Hepatic stellate cell (primary cell): ENCODE results near the gene APIP.

Experiments used
- DNase-seq: peaks from one replicate; pipeline ENCODE4 v3.0.0; 2011; ENCODE audit warnings: low spot score

Gene APIP

DNA sequence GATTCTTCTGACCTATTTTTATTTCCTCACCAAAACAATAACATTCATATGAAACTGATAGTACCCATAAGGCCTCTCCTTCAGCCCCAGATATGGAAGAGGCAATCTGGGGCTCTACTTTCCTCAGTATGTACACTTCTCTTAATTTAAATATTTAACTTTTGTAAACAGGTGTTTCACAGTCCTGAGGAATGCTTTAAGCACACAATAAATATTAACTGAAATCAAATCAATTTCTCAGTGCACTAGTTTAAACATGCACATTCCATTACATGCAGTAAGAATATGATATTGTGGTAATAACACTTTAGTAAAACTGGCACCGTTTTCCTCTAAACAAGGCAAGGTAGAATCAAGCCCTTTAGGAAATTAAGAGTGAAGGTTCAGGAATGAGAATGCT lies 28.9 kb downstream of the APIP start:
- no peak for DNase-seq

DNA sequence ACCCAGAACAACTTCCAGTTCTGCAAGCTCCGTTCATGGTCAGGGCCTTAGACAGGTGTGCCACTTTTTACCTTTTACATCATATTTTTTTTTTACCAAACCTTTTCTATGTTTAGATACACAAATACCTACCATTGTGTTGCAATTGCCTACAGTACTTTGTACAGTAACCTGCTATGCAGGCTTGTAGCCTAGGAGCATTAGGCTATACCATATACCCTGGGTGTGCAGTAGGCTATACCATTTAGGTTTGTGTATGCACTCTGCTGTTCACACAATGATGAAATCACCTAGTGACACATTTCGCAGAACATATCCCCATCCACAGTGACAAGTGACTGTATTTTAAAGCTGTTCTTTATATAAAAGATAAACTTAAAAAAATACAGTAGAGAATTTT lies 29.6 kb downstream of the APIP start:
- DNase-seq, result no peak

DNA sequence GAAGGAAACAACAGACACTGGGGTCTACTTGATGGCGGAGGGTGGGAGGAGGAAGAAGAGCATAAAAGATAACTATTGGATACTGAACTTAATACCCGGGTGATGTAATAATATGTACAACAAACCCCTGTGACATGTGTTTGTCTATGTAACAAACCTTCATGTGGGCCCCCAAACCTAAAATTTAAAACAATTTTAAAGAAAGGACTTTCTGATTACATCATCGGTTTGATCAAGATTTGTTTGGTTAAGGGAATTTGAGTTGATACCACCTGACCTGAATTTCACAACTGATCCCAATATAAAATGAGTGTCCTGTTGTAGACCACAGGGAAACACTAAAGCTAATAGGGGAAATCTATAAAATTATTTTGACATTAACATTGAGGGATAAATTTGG lies 34.3 kb downstream of the APIP start:
- no peak for DNase-seq

DNA sequence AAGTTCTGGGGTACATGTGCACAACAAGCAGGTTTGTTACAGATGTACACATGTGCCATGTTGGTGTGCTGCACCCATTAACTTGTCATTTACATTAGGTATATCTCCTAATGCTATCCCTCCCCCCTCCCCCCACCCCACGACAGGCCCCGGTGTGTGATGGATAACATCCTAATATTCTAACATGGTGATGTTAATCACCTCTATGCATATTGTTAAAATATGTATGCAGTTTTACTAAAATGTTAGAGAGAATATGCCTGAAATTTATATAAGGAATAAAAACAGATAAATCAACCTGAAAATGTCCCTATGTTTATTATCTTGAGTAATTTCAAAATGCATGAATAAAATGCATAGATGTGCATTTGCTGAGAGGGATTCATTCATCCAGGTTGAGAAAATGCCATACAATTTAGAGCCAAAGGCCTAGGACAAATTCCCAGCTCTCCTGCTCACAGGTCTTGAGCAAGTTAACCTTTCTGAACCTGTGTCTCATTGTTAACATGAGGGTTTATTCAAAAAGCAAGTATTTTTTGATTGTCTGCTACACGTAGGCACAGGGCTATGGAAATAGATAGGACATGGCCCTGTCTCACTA lies 38.7 kb downstream of the APIP start:
- no peak for DNase-seq

DNA sequence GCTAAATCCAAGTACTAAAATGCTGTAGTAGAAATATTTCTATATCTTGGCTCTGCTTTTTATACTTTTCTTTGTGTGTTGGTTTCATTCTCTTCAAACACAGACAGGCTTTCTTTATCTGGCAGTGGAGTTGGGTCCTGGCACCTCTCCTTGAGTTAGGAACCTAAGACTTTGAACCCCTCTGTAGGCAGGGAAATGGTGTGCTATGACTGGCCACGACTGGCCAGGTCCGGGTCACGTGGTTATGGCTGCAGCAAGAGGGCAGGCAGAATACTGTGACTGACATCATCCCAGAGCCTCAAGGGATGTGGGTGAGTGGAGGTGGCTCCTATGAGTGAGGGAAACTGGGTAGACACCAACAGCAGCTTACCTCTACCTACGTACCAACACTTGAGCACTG lies 42.0 kb downstream of the APIP start:
- no peak for DNase-seq

DNA sequence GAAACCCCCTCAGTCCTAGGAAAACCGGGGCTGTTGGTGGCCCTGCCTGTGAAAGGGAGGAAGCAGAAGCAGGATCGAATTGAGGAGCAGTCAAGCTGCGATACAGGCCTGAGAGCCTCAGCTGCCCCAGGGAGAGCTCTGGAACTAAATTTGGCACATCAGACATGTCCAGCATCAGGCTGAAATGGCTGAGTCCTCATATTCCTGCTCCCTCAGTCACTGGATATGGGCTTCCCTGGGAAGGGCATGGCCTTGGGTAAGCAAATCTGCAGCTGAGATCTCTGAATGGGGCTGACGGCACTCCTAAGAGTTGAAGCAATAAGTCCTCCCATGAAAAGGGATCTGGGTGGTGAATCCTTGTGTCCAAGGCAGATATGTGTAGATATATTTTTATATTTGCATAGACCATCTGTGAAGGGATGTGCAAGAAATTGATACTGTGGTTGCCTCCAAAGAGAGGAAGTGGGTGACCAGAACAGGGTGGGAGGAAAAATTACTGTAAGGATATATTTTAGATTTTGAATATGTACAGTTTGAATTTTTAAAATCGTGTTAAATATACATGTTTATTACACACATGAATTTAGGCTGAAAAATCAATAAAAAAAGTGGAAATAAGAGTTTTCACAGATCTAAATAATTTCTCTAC lies 45.5 kb downstream of the APIP start:
- DNase-seq, result no peak

DNA sequence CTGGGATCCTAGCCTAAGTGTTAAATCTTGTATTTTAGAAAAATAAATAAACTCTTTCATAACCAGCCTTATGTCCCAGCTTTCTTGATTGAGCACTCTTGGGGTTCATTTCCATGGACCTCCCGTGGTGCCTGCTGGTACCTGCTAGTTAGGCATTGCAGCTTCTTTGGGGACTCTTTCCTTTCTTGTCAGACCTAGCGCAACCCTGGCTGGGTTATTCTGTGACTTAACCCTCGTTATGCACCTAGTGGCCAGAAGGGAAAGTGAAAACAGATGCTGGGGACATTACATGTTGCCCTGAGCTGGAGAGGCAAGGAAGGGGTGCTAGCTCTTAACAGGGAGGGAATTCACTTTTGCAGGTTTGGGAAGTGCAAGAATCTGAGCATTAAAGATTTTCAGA lies 46.8 kb downstream of the APIP start:
- DNase-seq, result no peak

DNA sequence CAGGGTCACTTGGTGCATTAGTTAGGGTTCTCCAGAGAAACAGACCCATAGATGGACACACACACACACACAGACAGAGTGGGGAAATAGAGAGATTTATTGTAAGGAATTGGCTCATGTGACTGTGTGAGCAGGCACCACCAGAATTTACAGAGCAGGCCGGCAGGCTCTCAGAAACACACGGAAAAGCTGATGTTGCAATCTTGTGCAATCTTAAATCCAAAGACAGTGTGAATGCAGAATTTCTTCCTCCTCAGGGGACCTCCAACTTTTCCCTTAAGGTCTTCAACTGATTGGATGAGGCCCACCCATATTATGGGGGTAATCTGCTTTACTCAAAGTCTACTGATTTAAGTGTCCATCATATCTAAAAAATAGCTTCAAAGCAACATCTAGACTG lies 49.8 kb downstream of the APIP start:
- no peak for DNase-seq

DNA sequence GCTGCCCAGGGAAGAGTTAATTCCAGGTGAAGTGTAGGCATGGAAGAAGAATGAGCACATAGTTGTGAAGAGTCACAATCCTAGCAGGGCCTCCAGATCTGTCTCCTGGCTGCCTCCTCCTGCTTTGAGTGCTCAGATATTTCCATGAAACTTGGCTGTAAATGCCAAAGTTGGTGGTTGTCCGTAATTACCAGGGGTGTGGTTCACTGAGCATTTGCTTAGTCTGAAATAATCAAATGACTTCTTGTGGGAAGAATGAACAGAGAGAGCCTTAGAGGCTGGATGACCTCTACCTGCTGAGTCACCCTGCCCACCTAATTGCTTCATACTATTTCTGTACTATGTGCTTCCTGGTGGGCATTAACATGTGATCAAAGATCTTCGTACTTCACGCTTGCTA lies 50.9 kb downstream of the APIP start:
- no peak for DNase-seq

DNA sequence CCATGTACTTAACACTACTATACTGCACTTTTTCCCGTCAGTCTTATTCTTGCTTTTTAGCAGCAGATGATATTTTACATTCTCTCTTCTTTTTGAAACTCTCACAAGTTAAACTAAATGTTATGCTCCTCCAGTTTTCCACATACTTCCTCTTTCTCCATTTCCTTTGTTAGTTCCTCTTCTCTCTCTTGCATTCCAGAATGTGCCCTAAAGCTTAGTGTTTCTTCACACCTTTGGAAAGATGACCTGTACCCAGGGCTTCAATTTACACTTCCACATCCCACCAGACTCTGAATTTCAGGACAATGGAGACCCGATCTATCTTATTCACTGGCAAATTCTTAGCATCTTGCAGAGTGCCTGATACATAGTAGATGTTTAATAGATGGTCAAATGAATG lies 51.8 kb downstream of the APIP start:
- DNase-seq, result no peak

DNA sequence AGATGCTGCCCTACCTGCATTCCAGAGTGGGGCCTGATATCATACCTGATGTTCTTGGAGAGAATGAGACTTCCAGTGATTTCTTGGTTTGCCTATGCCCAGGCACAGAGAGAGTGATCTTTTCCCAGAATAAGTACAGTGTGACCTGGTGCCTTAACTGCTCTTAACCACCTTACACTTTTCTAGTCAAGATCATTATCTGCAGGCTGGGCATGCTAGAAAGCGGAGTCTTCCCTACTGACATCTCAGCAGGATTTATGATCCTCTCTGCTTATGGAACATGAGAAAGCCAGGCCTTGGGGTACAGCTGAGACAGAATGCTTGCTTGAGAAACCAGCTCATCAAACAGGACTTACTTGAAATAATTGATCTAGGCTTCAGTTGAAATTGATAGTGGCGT lies 53.1 kb downstream of the APIP start:
- DNase-seq, result no peak

DNA sequence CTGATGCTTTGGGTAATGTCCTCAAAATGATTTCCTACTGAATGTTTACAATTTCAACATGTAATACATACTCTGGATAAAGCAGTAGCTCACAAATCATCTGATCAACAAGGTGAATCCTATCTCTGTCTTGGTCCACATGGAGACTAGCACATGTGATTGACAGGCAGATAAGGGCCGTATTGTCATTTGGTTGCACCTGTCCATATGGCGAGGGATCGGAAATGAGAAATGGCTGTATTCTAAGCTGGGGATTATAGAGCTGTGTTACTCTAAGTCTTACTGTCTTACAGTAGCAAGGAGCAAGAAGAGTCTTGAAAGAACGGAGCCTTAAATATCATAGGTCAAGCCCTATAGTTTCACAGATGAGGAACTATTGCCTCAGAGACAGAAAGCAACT lies 55.7 kb downstream of the APIP start:
- DNase-seq, result no peak

DNA sequence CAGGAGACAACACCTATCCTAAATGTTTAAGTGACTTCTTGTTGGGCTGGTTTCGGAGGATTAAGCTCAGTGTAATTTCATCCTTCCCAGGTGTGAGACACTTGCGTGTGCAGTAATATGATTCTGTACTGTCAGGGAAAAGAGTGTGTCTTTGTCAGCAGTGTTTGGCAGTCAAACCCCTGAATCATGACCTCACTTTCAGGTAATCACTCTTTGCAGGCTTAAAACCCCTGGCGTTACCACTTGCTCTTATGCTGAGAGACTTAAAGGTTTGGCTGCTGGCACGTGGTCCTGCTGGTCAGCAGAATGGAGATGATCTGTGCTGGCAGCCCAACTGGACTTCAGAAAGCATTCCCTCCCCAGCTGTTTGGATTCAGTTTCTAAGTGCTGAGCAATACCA lies 56.1 kb downstream of the APIP start:
- DNase-seq, result no peak

DNA sequence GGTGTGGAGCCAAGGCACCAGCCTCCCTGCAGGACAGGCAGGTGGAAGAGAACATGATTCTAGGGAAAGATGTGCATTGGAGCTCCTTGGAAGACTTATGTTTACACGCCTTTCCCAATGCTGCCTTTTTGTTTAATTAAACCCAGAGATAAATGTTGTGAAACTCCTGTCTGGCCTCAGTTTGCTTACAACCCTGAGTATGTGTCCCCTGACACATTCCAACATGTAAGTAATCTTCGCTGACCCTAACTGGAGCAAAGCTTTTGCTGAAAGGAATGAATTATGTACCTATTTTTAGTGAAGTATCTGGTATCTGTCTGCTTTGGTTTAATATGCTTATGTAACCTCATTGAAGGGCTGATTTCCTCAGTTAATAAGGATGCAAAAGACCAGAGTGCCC lies 56.7 kb downstream of the APIP start:
- no peak for DNase-seq

DNA sequence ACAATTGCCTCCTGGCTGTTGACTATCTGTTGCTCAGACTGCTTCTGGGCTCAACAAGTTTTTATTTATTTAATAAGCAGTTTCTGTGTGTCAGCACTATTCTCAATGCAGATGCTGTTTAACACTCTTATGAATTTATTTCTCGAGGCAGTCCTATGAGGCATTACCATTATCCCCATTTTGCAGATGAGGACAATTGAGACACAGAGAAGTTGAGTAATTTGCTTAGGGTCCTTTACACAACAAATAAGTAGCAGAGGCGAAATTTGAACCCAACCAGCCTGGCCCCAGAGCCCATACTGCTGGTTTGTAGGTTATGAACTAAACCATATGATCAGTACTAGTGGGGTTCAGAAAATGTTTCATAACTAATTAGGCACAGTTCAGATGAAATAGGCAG lies 58.7 kb downstream of the APIP start:
- DNase-seq, result no peak

DNA sequence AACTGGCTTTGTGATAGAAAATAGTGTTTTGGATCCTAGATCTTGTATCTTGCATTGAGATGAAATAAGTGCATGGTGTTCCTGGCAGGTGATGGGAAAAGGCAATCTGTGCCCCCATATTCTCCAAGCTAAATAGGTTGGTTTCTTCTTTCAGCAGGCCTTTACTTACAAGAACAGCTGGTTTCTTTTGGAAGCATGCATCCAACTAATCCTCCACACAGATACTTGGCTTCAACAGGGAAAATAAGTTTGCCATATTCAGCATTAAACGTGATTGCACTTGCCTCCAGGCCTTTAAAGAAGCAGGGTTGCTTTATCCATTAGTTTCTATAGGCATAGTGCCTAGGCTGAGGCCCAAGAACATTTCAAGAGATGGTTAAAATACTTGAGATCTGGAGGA lies 59.9 kb downstream of the APIP start:
- DNase-seq, result no peak

DNA sequence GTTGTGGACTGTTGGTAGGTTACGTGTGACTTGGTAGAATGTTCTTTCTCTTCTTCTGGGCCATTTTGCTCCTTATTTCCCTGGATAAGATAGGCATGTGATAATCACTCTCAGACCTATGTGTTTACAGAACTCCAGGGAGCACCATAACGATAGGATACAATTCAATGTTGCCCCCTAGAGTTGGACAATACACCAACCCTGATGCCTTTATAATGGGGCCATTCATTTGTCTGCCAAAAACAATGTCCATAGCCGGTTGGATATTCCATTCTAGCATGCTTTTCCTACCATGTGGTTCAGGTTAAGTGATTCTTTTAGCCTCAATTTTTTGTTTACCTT lies 60.5 kb downstream of the APIP start:
- no peak for DNase-seq

DNA sequence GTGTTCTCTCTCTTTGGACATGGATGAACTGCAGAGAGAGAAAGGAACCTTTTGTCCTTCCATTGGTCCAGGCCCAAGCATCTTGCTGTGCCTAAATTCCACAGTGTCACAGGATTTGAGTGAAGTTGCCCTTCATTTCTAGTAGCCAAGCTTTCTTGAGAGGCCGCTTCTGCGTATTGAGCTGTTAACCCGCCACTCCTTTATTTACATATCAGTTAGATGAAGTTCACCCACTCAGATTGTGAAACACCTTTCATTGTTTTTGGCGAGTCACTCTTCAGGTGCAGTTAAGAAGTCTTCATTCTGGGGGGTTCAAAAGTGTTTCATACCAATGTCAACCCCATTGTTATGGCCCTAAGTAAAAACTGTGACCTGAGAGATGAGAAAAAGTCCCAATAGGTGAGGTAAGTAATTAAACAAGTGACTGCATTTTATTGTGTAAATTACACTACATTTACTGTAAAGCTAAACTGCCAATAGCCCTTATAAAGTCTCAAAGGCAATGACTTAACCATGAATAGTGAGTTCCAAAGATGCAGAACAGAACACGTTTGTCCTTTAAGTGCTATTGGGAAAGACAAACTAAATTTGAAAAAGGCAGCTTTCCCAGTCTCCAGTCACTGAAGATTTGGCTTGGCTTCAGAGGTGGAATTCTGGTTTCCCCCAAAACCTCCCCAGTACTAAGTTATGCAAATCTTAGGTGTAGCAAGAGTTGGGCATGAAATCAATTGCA lies 61.0 kb downstream of the APIP start:
- DNase-seq, result no peak

DNA sequence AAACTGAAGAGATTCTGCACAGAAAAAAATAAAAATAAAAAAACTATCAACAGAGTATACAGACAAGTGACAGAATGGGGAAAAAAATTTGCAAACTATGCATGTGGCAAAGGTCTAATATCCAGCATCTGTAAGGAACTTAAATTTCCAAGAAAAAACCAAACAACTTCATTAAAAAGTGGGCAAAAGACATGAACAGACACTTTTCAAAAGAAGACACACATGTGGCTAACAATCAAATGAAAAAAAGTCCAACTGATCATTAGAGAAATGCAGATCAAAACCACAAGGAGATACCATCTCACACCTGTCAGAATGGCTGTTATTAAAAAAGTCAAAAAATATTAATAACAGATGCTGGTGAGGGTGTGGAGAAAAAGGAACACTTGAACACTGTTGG lies 64.3 kb downstream of the APIP start:
- no peak for DNase-seq

DNA sequence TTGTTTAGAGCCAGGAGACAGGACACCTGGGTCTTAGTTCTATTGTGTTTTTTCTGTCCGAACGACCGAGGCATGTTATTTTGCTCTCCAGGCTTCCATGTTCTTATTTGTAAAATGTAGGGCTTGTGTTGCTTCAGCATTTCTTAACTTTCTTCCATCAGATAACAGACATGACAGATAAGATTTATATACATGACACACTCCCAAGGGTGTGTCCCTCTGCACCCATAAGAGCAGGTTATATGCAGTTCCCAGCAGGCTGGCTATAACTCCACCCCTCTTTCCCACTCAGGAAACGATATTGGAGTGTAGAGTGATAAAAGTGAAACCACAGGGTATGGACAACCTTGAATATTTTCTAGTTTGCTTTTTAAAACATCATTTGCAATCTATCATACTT lies 65.8 kb downstream of the APIP start:
- DNase-seq, result no peak

DNA sequence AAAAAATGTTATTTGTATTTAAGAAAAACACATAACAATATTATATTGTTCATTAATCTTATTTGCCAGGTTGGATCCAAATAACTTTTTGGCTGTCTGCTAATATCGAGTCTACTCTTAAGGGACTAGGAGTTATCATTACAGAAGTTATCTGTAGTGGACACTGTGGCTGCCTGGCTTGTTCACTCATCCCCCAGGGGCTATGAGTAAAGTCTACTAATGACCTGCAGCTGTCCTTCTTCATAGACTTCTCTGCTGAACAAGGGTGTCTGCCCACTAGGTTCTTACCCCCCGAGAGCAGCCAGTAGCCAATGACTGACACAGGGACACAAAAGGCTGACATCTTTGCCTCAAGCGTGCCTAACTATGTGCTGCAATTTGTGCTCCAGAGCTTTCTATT lies 69.7 kb downstream of the APIP start:
- no peak for DNase-seq

DNA sequence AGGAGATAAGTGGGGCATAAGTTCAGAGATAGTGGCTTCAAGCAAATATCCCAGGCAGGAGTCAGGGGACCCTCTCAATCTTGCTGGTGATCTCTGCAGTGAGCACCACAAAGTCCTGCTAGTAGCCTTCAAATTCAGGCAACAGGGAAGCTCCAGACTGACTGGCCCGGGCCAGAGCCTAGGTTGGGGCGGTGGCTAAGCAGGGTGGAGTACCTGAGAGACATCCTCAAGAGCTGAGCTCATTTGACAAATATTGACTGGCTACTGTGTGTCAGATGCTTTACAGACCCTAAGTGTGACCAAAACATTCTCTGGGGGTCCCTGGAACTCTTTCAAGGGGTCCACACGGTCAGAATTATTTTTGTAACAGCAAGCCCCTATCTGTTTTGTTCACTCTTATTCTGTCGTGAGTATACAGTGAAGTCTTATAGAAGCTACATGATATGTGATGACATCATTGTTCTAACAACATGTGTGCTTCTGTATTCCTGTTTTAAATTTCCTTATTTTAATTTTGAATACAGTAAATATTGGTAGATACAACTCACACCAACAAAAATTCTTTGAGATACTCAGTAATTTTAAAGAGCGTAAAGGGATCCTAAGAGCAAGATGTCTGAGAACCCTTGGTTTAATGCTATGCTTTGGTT lies 71.6 kb downstream of the APIP start:
- DNase-seq, result no peak

DNA sequence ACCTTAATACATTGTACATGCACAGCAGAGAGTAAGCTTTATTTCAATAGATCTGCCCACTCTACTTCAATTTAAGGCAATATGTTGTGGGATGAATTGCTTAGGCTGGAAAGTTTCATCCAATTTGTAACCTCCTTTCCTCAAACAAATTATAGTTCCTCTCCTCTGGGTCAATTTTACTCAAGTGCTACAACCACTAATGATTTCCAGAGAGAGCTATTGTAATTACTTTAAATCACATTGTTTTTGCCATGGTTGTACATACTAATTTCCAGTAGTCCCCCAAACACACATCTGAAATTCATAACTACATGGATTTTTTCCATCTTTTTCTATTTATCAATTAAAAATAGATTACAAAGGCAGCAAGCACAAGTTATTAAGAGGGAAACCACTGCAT lies 72.9 kb downstream of the APIP start:
- no peak for DNase-seq
